H1 (cell line): ENCODE results near the gene NAV2. TPM values are rescaled to one million over a fixed set of nuclear protein-coding genes. Genes with fewer than 3 reads are reported as not detected.
A peak's percentile ranks its signal among the peaks of the same experiment; 100 is the strongest.

ENCODE experiments used
- CTCF ChIA-PET: fragments of 300-600 bp; sonication (Branson Sonifier 250); formaldehyde crosslinking; loops from one replicate; lab custom pipeline; 2021; ENCODE audit not compliant: partially characterized antibody; lab: Charles Lee
- POLR2A ChIA-PET: fragments of 300-600 bp; sonication (Branson Sonifier 250); formaldehyde crosslinking; loops from one replicate; lab custom pipeline; 2021; ENCODE audit warnings: inconsistent platforms; ENCODE audit not compliant: partially characterized antibody; lab: Charles Lee
- DNase-seq, 2 experiments: peaks; one replicate each; pipeline versions ENCODE4 v3.0.0 to v3.0.0-alpha.2; 2010 to 2022; ENCODE audit warnings: low spot score in 2 of 2, low read depth in 1 of 2, mixed read lengths in 1 of 2
- FAIRE-seq: peaks from 2 replicates; lab custom pipeline; 2011; peaks lifted over from hg19 to GRCh38; lab: Jason Lieb, UNC
- H2AFZ ChIP-seq: 2 replicates; pipeline ENCODE4 v1.8.1; 2012; ENCODE audit warnings: low read length, inconsistent platforms
- H2AK5ac ChIP-seq: 2 replicates; pipeline ENCODE4 v1.6.1; 2013; ENCODE audit warnings: low read depth, low read length
- H2BK120ac ChIP-seq: replicated peaks from 2 replicates; pipeline ENCODE3; 2013; ENCODE audit warnings: low read depth, low read length, inconsistent platforms
- H2BK12ac ChIP-seq: 2 replicates; pipeline ENCODE4 v1.6.1; 2013; ENCODE audit warnings: low read depth, low read length
- H2BK15ac ChIP-seq: 2 replicates; pipeline ENCODE4 v1.6.1; 2013; ENCODE audit warnings: low read length
- H2BK20ac ChIP-seq: 2 replicates; pipeline ENCODE4 v1.6.1; 2013; ENCODE audit warnings: low read length
- H2BK5ac ChIP-seq: 2 replicates; pipeline ENCODE4 v1.6.1; 2013; ENCODE audit warnings: low read depth, low read length
- H3K14ac ChIP-seq: 2 replicates; pipeline ENCODE4 v1.6.1; 2013; ENCODE audit warnings: inconsistent platforms; ENCODE audit not compliant: insufficient read length
- H3K18ac ChIP-seq: 2 replicates; pipeline ENCODE4 v1.6.1; 2013; ENCODE audit warnings: low read length; ENCODE audit errors: extremely low read depth
- H3K23ac ChIP-seq: 2 replicates; pipeline ENCODE4 v1.6.1; 2013; ENCODE audit warnings: inconsistent platforms; ENCODE audit not compliant: insufficient read length
- H3K23me2 ChIP-seq: 2 replicates; pipeline ENCODE4 v1.6.1; 2013; ENCODE audit warnings: low read depth, low read length
- H3K27ac ChIP-seq: 2 replicates; pipeline ENCODE4 v1.6.1; 2011; ENCODE audit warnings: low read depth, low read length, inconsistent platforms
- H3K27me3 ChIP-seq, 4 experiments: replicated peaks in 1 of 4; 1 replicate in 1 of 4; 2 replicates in 3 of 4; pipeline versions ENCODE4 v1.6.1 to v1.8.1; 2011 to 2013; ENCODE audit warnings: low read length in 3 of 4, mild to moderate bottlenecking in 3 of 4, inconsistent platforms in 2 of 4, mixed read lengths in 2 of 4, moderate library complexity in 1 of 4; ENCODE audit not compliant: control insufficient read depth in 3 of 4, insufficient read depth in 3 of 4; ENCODE audit errors: extremely low read depth in 1 of 4
- H3K36me3 ChIP-seq, 4 experiments: 2 replicates each; pipeline versions ENCODE4 v1.6.1 to v1.8.1; 2011 to 2013; ENCODE audit warnings: mild to moderate bottlenecking in 4 of 4, low read length in 3 of 4, moderate library complexity in 2 of 4, control low read depth in 1 of 4, inconsistent platforms in 1 of 4; ENCODE audit not compliant: insufficient read depth in 4 of 4, control insufficient read depth in 2 of 4
- H3K4ac ChIP-seq: replicated peaks from 2 replicates; pipeline ENCODE3; 2013; ENCODE audit warnings: low read length, low read depth, mixed read lengths, inconsistent platforms; ENCODE audit not compliant: insufficient read length
- H3K4me1 ChIP-seq, 4 experiments: replicated peaks in 1 of 4; 1 replicate in 1 of 4; 2 replicates in 3 of 4; pipeline versions ENCODE4 v1.6.1 to v1.8.1; 2011 to 2013; ENCODE audit warnings: low read length in 3 of 4, inconsistent platforms in 2 of 4, mixed read lengths in 1 of 4; ENCODE audit not compliant: insufficient read depth in 4 of 4, control insufficient read depth in 3 of 4
- H3K4me2 ChIP-seq, 2 experiments: 2 replicates each; pipeline versions ENCODE4 v1.6.1 to v1.8.1; 2011 to 2013; ENCODE audit warnings: low read depth in 2 of 2, low read length in 2 of 2, control low read depth in 1 of 2, inconsistent platforms in 1 of 2, mild to moderate bottlenecking in 1 of 2; ENCODE audit not compliant: insufficient read depth in 1 of 2
- H3K4me3 ChIP-seq, 4 experiments: fragments of 200-600, 300-600 bp in 1 of 4; sonication (generic), shearing (Covaris generic), sonication (Bioruptor Twin) in 1 of 4; 2 replicates each; pipeline versions ENCODE4 v1.5.1 to v1.8.1; 2011 to 2016; ENCODE audit warnings: low read length in 4 of 4, low read depth in 3 of 4, control low read depth in 2 of 4, inconsistent platforms in 2 of 4, mild to moderate bottlenecking in 2 of 4, mixed read lengths in 1 of 4, moderate library complexity in 1 of 4; ENCODE audit not compliant: insufficient read depth in 2 of 4; ENCODE audit errors: extremely low read depth in 1 of 4
- H3K56ac ChIP-seq: replicated peaks from 2 replicates; pipeline ENCODE3; 2013; ENCODE audit warnings: low read depth, mild to moderate bottlenecking, mixed read lengths, low read length, inconsistent platforms; ENCODE audit not compliant: insufficient read length
- H3K79me1 ChIP-seq: 2 replicates; pipeline ENCODE4 v1.6.1; 2013; ENCODE audit warnings: low read depth, low read length, control low read depth
- H3K79me2 ChIP-seq, 2 experiments: 2 replicates each; pipeline versions ENCODE4 v1.6.1 to v1.8.1; 2012 to 2013; ENCODE audit warnings: low read length in 2 of 2, mild to moderate bottlenecking in 2 of 2, inconsistent platforms in 1 of 2; ENCODE audit not compliant: insufficient read depth in 2 of 2, control insufficient read depth in 1 of 2
- H3K9ac ChIP-seq, 4 experiments: replicated peaks in 1 of 4; 1 replicate in 1 of 4; 2 replicates in 3 of 4; pipeline versions ENCODE4 v1.6.1 to v1.8.1; 2011 to 2013; ENCODE audit warnings: low read depth in 3 of 4, low read length in 3 of 4, control low read depth in 2 of 4, mild to moderate bottlenecking in 2 of 4, moderate library complexity in 2 of 4, inconsistent platforms in 1 of 4; ENCODE audit errors: extremely low read depth in 1 of 4
- H3K9me3 ChIP-seq, 2 experiments: 2 replicates each; pipeline versions ENCODE4 v1.6.1 to v1.8.1; 2012 to 2013; ENCODE audit warnings: mild to moderate bottlenecking in 2 of 2, moderate library complexity in 2 of 2, control low read depth in 1 of 2, inconsistent platforms in 1 of 2, low read depth in 1 of 2, low read length in 1 of 2, mixed read lengths in 1 of 2; ENCODE audit not compliant: insufficient read depth in 2 of 2
- H4K20me1 ChIP-seq, 2 experiments: replicated peaks in 1 of 2; 2 replicates each; pipeline versions ENCODE3 to v1.8.1; 2011 to 2013; ENCODE audit warnings: inconsistent platforms in 2 of 2, low read length in 2 of 2, mild to moderate bottlenecking in 1 of 2; ENCODE audit not compliant: insufficient read depth in 2 of 2, control insufficient read depth in 1 of 2
- H4K5ac ChIP-seq: 2 replicates; pipeline ENCODE4 v1.6.1; 2013; ENCODE audit warnings: low read length, low read depth, mixed read lengths, inconsistent platforms; ENCODE audit not compliant: insufficient read length
- H4K8ac ChIP-seq: 2 replicates; pipeline ENCODE4 v1.8.0; 2013; ENCODE audit warnings: mild to moderate bottlenecking, moderate library complexity, low read length, inconsistent platforms; ENCODE audit not compliant: insufficient read depth; ENCODE audit errors: extremely low read depth
- H4K91ac ChIP-seq: replicated peaks from 2 replicates; pipeline ENCODE3; 2013; ENCODE audit warnings: low read length, mixed read lengths, inconsistent platforms; ENCODE audit not compliant: insufficient read length
- CHD1 ChIP-seq: IDR thresholded peaks from 2 replicates; pipeline ENCODE4 v1.6.1; 2012; ENCODE audit warnings: low read depth, low read length, improper control_type of control experiment
- CHD2 ChIP-seq: IDR thresholded peaks from 2 replicates; pipeline ENCODE4 v1.6.1; 2012; ENCODE audit warnings: low read length, improper control_type of control experiment
- EZH2 ChIP-seq: fragments of 200-600 bp; sonication (generic); IDR thresholded peaks from 2 replicates; pipeline ENCODE4 v1.7.1; 2012; ENCODE audit warnings: low read depth, mild to moderate bottlenecking, moderate library complexity, low read length, inconsistent platforms; ENCODE audit not compliant: severe bottlenecking
- GTF2F1 ChIP-seq: IDR thresholded peaks from 2 replicates; pipeline ENCODE4 v1.6.1; 2012; ENCODE audit warnings: low read depth, low read length, improper control_type of control experiment, borderline replicate concordance
- KDM5A ChIP-seq: fragments of 200-600 bp; IDR thresholded peaks from 2 replicates; pipeline ENCODE4 v1.7.1; 2012; ENCODE audit warnings: mild to moderate bottlenecking, low read length, inconsistent platforms, mixed read lengths
- SUZ12 ChIP-seq: fragments of 200-600 bp; sonication (generic); IDR thresholded peaks from 2 replicates; pipeline ENCODE4 v1.6.1; 2012; ENCODE audit warnings: mild to moderate bottlenecking, inconsistent platforms, low read length, moderate library complexity, mixed read lengths
- YY1 ChIP-seq: IDR thresholded peaks from 2 replicates; pipeline ENCODE4 v1.6.1; 2011; ENCODE audit warnings: low read depth, mild to moderate bottlenecking, low read length
- WGBS, 2 experiments: shearing (Covaris generic) in 1 of 2; methylation state at CpG; one replicate each; pipeline versions ENCODE4 v1.1.6 to v1.1.7; 2013 to 2015; ENCODE audit warnings: low lambda C conversion rate in 2 of 2, mixed read lengths in 2 of 2, inconsistent platforms in 1 of 2, low coverage in 1 of 2, missing lambda C conversion rate in 1 of 2; ENCODE audit not compliant: insufficient replicate concordance in 2 of 2, insufficient coverage in 1 of 2, insufficient read length in 1 of 2; ENCODE audit errors: extremely low coverage in 1 of 2, missing lambda C conversion rate in 1 of 2; 5-methylcytosine and 5-hydroxymethylcytosine counted together
- polyA plus RNA-seq, 7 experiments: library from polyadenylated mRNA; depleted of rRNA in 3 of 7; stranded (reverse) in 5 of 7; unstranded in 2 of 7; fragments of >200 nt in 5 of 7; fragments of 200-250 nt in 2 of 7; gene quantifications; 1 replicate in 5 of 7; 2 replicates in 1 of 7; 4 replicates in 1 of 7; pipeline versions ENCODE4 v1.2.1 to v1.2.3, GENCODE V29; 2011 to 2013; ENCODE audit warnings: missing spikeins in 2 of 7, mixed read lengths in 2 of 7
- total RNA-seq: library from RNA; stranded (reverse); fragmentation: NEBNext Ultra II Directional; extraction: Animal tissue kit (Norgen Biotek cat#: 25700); gene quantifications from 2 replicates; pipeline ENCODE4 v1.2.1, GENCODE V29; 2021

The NAV2 gene
- total and polyA plus RNA-seq, 2 of the 8 experiments (the other 6 are each of a cell fraction or from before 2014, with no cell fraction given) = 35.6 to 73.6 TPM

DNA sequence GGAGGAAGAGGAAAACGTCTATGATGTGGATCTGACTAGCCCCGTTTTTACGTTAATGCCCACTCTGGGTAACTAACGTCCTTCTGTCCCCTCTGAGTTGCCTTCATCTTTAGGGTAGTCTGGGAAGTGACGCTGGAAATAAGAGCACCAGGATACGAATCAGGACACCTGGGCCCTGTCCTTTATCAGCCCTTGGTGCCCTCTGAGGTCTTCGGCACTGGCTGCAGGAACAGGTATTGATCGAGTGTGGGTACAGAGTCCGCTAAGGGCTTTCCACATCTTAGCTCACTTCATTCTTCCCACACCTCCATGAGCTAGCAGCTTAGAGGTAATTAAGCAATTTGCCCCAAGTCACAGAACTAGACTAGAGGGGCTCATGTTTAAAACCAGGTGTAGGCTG, 223.8 kb downstream of the NAV2 start:
- no peak overlapping the region for H2BK15ac ChIP-seq
- peaks cover 9 to 34% (median 25%) of the 10 kb centered on the region in 4 experiments; a peak in 7 of 8 replicates for H3K36me3 ChIP-seq
- no peak overlapping the region for H3K56ac ChIP-seq
- H4K20me1 ChIP-seq = peaks cover 4 to 8% of the 10 kb centered on the region in 2 experiments
- H3K79me2 ChIP-seq = no peaks in the 10 kb centered on the region; a peak in 1 of 4 replicates
- ChIA-PET CTCF (interaction anchor here (0.7 to 5.3 kb wide), 16 partner anchors 9 to 691 kb away, joined by 3 to 37 read pairs (median 6); no protein-coding TSS in a partner anchor), POLR2A (no interaction called here)
- H3K27ac ChIP-seq = no peak overlapping the region
- no peak overlapping the region for H3K4me2 ChIP-seq
- H3K18ac ChIP-seq = no peak overlapping the region
- DNase-seq (no peak), FAIRE-seq (no peak)
- no peak overlapping the region for H2AK5ac ChIP-seq
- H3K4me3 ChIP-seq = no peak overlapping the region
- peaks cover 2 to 11% (median 4%) of the 10 kb centered on the region in 4 experiments; a peak in 4 of 7 replicates for H3K4me1 ChIP-seq
- H3K79me1 ChIP-seq = peaks cover 4% of the 10 kb centered on the region; the same call in 1 of the 2 replicates
- H3K9me3 ChIP-seq = no peaks in the 10 kb centered on the region
- no peak overlapping the region for H4K8ac ChIP-seq
- H3K23me2 ChIP-seq = no peaks in the 10 kb centered on the region
- WGBS, 2 experiments = 96% methylated on average over 9 of the region's 9 CpGs; no CpG with 5 or more reads in 1 of the 2 experiments
- H3K9ac ChIP-seq = no peak overlapping the region
- no peak overlapping the region for H2BK5ac ChIP-seq
- H4K5ac ChIP-seq = no peak overlapping the region
- H2BK120ac ChIP-seq = no peak overlapping the region
- peak overlapping the region; percentile 29; the same call in 1 of the 2 replicates for H2BK12ac ChIP-seq
- H3K27me3 ChIP-seq = no peaks in the 10 kb centered on the region
- H2AFZ ChIP-seq = no peak overlapping the region
- H4K91ac ChIP-seq = no peak overlapping the region
- no peak overlapping the region for H2BK20ac ChIP-seq
- H3K23ac ChIP-seq = no peak overlapping the region
- H3K4ac ChIP-seq = no peak overlapping the region
- no peak overlapping the region for H3K14ac ChIP-seq
- TF ChIP-seq YY1 = no peak
- no peak for TF ChIP-seq EZH2
- no peak for TF ChIP-seq CHD1
- TF ChIP-seq SUZ12 = no peak
- no peak for TF ChIP-seq CHD2
- TF ChIP-seq KDM5A = no peak
- TF ChIP-seq GTF2F1 = no peak
